H1 (cell line): ENCODE data around the gene DENND1A.

Experiments used
- MAFK ChIP-seq: IDR thresholded peaks from 2 replicates; pipeline ENCODE4 v1.6.1; 2012; ENCODE audit warnings: low read depth, mild to moderate bottlenecking, improper control_type of control experiment, low read length
- POLR2A ChIP-seq, 2 experiments: IDR thresholded peaks; 1 replicate in 1 of 2; 2 replicates in 1 of 2; pipeline ENCODE4 v1.6.1; 2011; ENCODE audit warnings: low read depth in 2 of 2, low read length in 2 of 2, mild to moderate bottlenecking in 2 of 2; ENCODE audit errors: control extremely low read depth in 1 of 2

- TF ChIP-seq POLR2A (IDR thresholded peaks at IDR 0.05; ENCODE audit: control extremely low read depth in 1 of 2, low read depth in 2 of 2, low read length in 2 of 2) (no peak), MAFK (no peak)
Observed at GRCh38 chr9:123637606-123637944, 292.4 kb downstream of the DENND1A start.
